Liver (tissue), 9 donors: Measurements from ENCODE around the gene TRH. TPM values are rescaled to one million over a fixed set of nuclear protein-coding genes. Genes with fewer than 3 reads are reported as not detected.

Experiments used
- DNase-seq: peaks from one replicate; pipeline ENCODE4 v3.0.0-alpha.2; 2017; ENCODE audit warnings: low spot score
- H3K27ac ChIP-seq, 2 donors: one replicate each; pipeline ENCODE4 v1.7.0; 2013; ENCODE audit warnings: inconsistent platforms in 2 of 2, low read length in 2 of 2, control low read depth in 1 of 2, low read depth in 1 of 2, mild to moderate bottlenecking in 1 of 2
- H3K27me3 ChIP-seq, 4 donors: one replicate each; pipeline versions ENCODE4 v1.6.1 to v1.7.0; 2013; ENCODE audit warnings: low read length in 3 of 4, inconsistent platforms in 1 of 4, mild to moderate bottlenecking in 1 of 4, moderate library complexity in 1 of 4; ENCODE audit not compliant: control insufficient read depth in 4 of 4, insufficient read depth in 4 of 4
- H3K36me3 ChIP-seq, 4 donors: one replicate each; pipeline versions ENCODE4 v1.6.1 to v1.7.0; 2013; ENCODE audit warnings: low read length in 3 of 4, mild to moderate bottlenecking in 3 of 4, low read depth in 1 of 4, moderate library complexity in 1 of 4; ENCODE audit not compliant: control insufficient read depth in 4 of 4, insufficient read depth in 3 of 4
- H3K4me1 ChIP-seq, 4 donors: one replicate each; pipeline versions ENCODE4 v1.6.1 to v1.7.0; 2013; ENCODE audit warnings: low read length in 3 of 4, mild to moderate bottlenecking in 3 of 4, moderate library complexity in 1 of 4; ENCODE audit not compliant: control insufficient read depth in 4 of 4, insufficient read depth in 4 of 4
- H3K4me3 ChIP-seq, 3 donors: one replicate each; pipeline versions ENCODE4 v1.6.1 to v1.7.0; 2013; ENCODE audit warnings: low read length in 3 of 3, control low read depth in 1 of 3, low read depth in 1 of 3, mild to moderate bottlenecking in 1 of 3
- H3K9ac ChIP-seq, 2 donors: one replicate each; pipeline ENCODE4 v1.7.0; 2013; ENCODE audit warnings: low read length in 2 of 2, mild to moderate bottlenecking in 2 of 2, moderate library complexity in 2 of 2, control low read depth in 1 of 2, low read depth in 1 of 2
- H3K9me3 ChIP-seq, 4 donors: one replicate each; pipeline versions ENCODE4 v1.6.1 to v1.7.0; 2013; ENCODE audit warnings: low read length in 3 of 4; ENCODE audit not compliant: control insufficient read depth in 4 of 4
- FOXA1 ChIP-seq: IDR thresholded peaks from 2 replicates; pipeline ENCODE4 v1.6.1; 2016; ENCODE audit warnings: antibody characterized with exemption
- FOXA2 ChIP-seq: IDR thresholded peaks from 2 replicates; pipeline ENCODE4 v1.6.1; 2016; ENCODE audit warnings: antibody characterized with exemption
- GABPA ChIP-seq, 2 donors: IDR thresholded peaks in 1 of 2; conservative IDR thresholded peaks in 1 of 2; 2 replicates each; pipeline ENCODE4 v1.6.1; 2016; ENCODE audit warnings: antibody characterized with exemption in 2 of 2, mild to moderate bottlenecking in 1 of 2, moderate library complexity in 1 of 2
- HNF4A ChIP-seq, 2 donors: conservative IDR thresholded peaks; 2 replicates each; pipeline ENCODE4 v1.6.1; 2016; ENCODE audit warnings: antibody characterized with exemption in 2 of 2, mild to moderate bottlenecking in 2 of 2
- HNF4G ChIP-seq: IDR thresholded peaks from 2 replicates; pipeline ENCODE4 v1.6.1; 2016; ENCODE audit warnings: antibody characterized with exemption
- JUND ChIP-seq, 2 donors: IDR thresholded peaks; 2 replicates each; pipeline ENCODE4 v1.6.1; 2016; ENCODE audit warnings: antibody characterized with exemption in 2 of 2
- NR2F2 ChIP-seq: IDR thresholded peaks from 2 replicates; pipeline ENCODE4 v1.6.1; 2016; ENCODE audit warnings: antibody characterized with exemption
- RAD21 ChIP-seq, 2 donors: IDR thresholded peaks; 2 replicates each; pipeline ENCODE4 v1.6.1; 2016; ENCODE audit warnings: antibody characterized with exemption in 2 of 2, mild to moderate bottlenecking in 2 of 2
- RXRA ChIP-seq, 2 donors: IDR thresholded peaks; 2 replicates each; pipeline ENCODE4 v1.6.1; 2017 to 2018; ENCODE audit warnings: antibody characterized with exemption in 2 of 2, mild to moderate bottlenecking in 1 of 2
- SP1 ChIP-seq: IDR thresholded peaks from 2 replicates; pipeline ENCODE4 v1.6.1; 2018; ENCODE audit warnings: antibody characterized with exemption, mild to moderate bottlenecking
- TAF1 ChIP-seq: conservative IDR thresholded peaks from 2 replicates; pipeline ENCODE4 v1.6.1; 2016; ENCODE audit warnings: antibody characterized with exemption, mild to moderate bottlenecking
- YY1 ChIP-seq: IDR thresholded peaks from 2 replicates; pipeline ENCODE4 v1.6.1; 2016; ENCODE audit warnings: antibody characterized with exemption, mild to moderate bottlenecking
- WGBS: extraction: QIAGEN DNeasy Blood & Tissue Kit; methylation state at CpG from one replicate; pipeline ENCODE4 v1.1.7; 2013; 5-methylcytosine and 5-hydroxymethylcytosine counted together
- polyA plus RNA-seq, 2 donors: library from polyadenylated mRNA; stranded (reverse) in 1 of 2; unstranded in 1 of 2; fragments of 200-250 nt in 1 of 2; fragments of >200 nt in 1 of 2; fragmentation: Nextera tagmentation in 1 of 2; extraction: Ambion mirVana in 1 of 2; gene quantifications; one replicate each; pipeline versions ENCODE4 v1.2.1 to v1.2.3, GENCODE V29; 2013 to 2015
- total RNA-seq, 2 donors: library from RNA; depleted of rRNA; stranded (reverse); fragments of >200 nt; gene quantifications; one replicate each; pipeline ENCODE4 v1.2.3, GENCODE V29; 2014
- TF ChIP-seq, protein P1 (sequence below): IDR thresholded peaks from 2 replicates; pipeline ENCODE4 v1.6.1; 2016; ENCODE audit warnings: antibody characterized with exemption
- TF ChIP-seq, protein P2 (sequence below): IDR thresholded peaks from 2 replicates; pipeline ENCODE4 v1.6.1; 2016; ENCODE audit warnings: antibody characterized with exemption
- TF ChIP-seq, protein P3 (sequence below): fragments of 150-350 bp; IDR thresholded peaks from 2 replicates; pipeline ENCODE4 v1.5.1; 2017; ENCODE audit warnings: improper control_type of control experiment, low read depth, low read length; ENCODE audit not compliant: missing input control
- donor health status: healthy.
- donor health status: healthy.
- donor health status: healthy.
- donor health status: healthy.
- donor health status: healthy.

Gene TRH
- total and polyA plus RNA-seq, 4 donors = 0.28 TPM; not detected in 3

DNA sequence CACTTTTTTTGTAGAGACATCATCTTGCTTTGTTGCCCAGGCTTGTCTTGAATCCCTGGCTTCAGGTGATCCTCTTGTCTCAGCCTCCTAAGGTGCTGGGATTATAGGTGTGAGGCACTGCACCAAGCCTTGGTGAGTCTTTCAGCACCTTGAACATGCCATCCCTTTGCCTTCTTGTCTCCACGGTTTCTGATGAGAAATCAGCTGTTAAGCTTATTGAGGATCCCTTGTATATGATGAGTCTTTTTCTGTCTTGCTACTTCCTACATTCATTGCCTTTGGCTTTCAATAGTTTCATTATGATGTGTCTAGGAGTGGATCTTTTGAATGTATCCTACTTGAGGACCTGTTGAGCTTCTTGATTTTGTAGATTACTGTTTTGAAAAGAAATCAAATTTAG, 45.1 kb upstream of the TRH start:
- peaks cover 0 to 5% (median 2%) of the 10 kb centered on the region in 4 donors for H3K4me1 ChIP-seq
- H3K36me3 ChIP-seq = no peaks in the 10 kb centered on the region
- no peak overlapping the region for H3K27ac ChIP-seq
- H3K4me3 ChIP-seq = no peak overlapping the region
- no peak for DNase-seq
- H3K9me3 ChIP-seq = peaks cover 0 to 5% (median 3%) of the 10 kb centered on the region in 4 donors
- WGBS = 85% methylated on average over 1 of the region's 1 CpG
- TF ChIP-seq, protein P1, sequence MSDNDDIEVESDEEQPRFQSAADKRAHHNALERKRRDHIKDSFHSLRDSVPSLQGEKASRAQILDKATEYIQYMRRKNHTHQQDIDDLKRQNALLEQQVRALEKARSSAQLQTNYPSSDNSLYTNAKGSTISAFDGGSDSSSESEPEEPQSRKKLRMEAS = no peak
- TF ChIP-seq TAF1 (no peak), FOXA1 (no peak), NR2F2 (no peak), FOXA2 (no peak), SP1 (no peak), YY1 (no peak)
- TF ChIP-seq, protein P2, sequence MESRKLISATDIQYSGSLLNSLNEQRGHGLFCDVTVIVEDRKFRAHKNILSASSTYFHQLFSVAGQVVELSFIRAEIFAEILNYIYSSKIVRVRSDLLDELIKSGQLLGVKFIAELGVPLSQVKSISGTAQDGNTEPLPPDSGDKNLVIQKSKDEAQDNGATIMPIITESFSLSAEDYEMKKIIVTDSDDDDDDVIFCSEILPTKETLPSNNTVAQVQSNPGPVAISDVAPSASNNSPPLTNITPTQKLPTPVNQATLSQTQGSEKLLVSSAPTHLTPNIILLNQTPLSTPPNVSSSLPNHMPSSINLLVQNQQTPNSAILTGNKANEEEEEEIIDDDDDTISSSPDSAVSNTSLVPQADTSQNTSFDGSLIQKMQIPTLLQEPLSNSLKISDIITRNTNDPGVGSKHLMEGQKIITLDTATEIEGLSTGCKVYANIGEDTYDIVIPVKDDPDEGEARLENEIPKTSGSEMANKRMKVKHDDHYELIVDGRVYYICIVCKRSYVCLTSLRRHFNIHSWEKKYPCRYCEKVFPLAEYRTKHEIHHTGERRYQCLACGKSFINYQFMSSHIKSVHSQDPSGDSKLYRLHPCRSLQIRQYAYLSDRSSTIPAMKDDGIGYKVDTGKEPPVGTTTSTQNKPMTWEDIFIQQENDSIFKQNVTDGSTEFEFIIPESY = no peak
- H3K27me3 ChIP-seq = no peaks in the 10 kb centered on the region
- H3K9ac ChIP-seq = no peak overlapping the region

DNA sequence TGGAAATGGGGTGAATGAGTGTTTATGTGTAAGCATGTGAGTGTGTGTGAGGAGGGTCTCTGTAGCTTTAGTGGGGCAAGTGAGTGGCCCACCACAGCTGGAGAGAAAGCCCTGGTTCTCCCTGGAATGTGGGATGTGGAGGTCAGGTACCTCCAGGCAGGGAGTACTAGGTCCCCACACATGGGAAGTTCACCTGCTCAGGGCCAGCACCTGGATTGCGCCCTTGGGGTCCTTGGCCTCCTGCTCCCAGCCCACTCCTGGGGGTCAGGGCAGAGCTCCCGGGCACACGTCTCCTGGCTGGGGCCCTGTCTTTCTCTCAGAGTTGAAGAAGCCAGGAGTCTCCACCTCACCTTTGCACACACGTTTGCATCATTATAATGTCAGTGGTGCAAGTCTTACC, 41.0 kb upstream of the TRH start:
- DNase-seq = no peak
- TF ChIP-seq RXRA (IDR thresholded peaks at IDR 0.05) (no peak), GABPA (IDR thresholded peaks at IDR 0.05 in 1 of 2, conservative IDR thresholded peaks at IDR 0.05 in 1 of 2) (no peak), SP1 (no peak), HNF4G (no peak)
- TF ChIP-seq, protein P2 = no peak
- Histone ChIP-seq H3K4me1 (peaks cover 0 to 6% (median 2%) of the 10 kb centered on the region in 4 donors), H3K27me3 (no peaks in the 10 kb centered on the region), H3K4me3 (no peak overlapping the region), H3K9ac (no peak overlapping the region), H3K27ac (no peak overlapping the region), H3K36me3 (no peaks in the 10 kb centered on the region), H3K9me3 (peaks cover 0 to 5% (median 3%) of the 10 kb centered on the region in 4 donors)
- WGBS = 90% methylated on average over 4 of the region's 4 CpGs

DNA sequence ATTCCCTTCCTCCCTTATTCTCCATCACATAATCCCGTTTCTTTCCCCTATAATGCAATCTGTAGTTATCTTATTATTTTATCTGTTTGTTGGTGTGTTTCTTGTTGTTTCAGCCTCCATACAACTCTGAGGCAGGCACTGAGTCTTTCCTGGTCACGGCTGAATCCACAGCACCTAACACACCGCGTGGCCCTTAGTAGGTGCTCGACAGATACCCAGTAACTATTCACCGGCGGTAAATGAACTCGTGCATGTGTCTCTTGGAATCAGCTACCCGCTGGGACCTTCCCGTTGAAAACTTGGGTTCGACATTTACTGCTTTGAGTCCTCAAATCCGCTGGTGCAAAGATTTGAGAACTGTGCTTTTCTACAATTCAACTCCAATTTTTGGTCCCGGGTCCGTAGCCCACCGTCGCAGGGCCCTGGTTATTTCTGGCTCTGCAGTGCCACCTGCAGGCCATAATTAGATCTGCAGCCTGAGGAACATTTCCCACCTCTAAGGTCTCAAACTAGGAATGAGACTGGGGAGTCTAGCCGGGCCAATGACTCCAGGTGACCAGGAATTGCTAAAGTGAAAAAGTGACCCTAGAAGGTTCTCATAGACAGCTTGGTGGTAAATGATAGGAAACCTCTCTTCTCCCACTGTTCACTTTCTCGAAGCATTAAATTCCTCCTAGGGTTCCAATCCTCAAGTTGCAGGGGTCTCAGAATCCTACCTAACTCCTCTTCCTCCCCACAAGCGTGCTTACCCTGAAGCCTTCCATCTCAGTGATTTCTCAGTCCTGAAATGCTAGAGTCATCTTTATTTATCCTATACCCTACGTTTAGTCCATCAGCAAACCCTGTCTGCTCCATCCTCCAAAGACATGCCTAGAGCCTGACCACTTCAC, 40.0 kb upstream of the TRH start:
- Histone ChIP-seq H3K27me3 (no peaks in the 10 kb centered on the region), H3K27ac (no peak overlapping the region), H3K4me1 (peaks cover 0 to 6% (median 2%) of the 10 kb centered on the region in 4 donors), H3K4me3 (peak overlapping the region in 2 of 3 donors; percentile 11 to 31), H3K9me3 (peaks cover 0 to under 1% (median under 1%) of the 10 kb centered on the region in 4 donors), H3K9ac (no peak overlapping the region), H3K36me3 (no peaks in the 10 kb centered on the region)
- no peak for TF ChIP-seq HNF4G
- TF ChIP-seq RAD21 (IDR thresholded peaks at IDR 0.05) = peak; percentile 87 to 89
- TF ChIP-seq TAF1 = no peak
- TF ChIP-seq JUND (IDR thresholded peaks at IDR 0.05) = no peak
- no peak for TF ChIP-seq GABPA (IDR thresholded peaks at IDR 0.05 in 1 of 2, conservative IDR thresholded peaks at IDR 0.05 in 1 of 2)
- no peak for TF ChIP-seq FOXA1
- TF ChIP-seq HNF4A (conservative IDR thresholded peaks at IDR 0.05) = no peak
- TF ChIP-seq, protein P3, sequence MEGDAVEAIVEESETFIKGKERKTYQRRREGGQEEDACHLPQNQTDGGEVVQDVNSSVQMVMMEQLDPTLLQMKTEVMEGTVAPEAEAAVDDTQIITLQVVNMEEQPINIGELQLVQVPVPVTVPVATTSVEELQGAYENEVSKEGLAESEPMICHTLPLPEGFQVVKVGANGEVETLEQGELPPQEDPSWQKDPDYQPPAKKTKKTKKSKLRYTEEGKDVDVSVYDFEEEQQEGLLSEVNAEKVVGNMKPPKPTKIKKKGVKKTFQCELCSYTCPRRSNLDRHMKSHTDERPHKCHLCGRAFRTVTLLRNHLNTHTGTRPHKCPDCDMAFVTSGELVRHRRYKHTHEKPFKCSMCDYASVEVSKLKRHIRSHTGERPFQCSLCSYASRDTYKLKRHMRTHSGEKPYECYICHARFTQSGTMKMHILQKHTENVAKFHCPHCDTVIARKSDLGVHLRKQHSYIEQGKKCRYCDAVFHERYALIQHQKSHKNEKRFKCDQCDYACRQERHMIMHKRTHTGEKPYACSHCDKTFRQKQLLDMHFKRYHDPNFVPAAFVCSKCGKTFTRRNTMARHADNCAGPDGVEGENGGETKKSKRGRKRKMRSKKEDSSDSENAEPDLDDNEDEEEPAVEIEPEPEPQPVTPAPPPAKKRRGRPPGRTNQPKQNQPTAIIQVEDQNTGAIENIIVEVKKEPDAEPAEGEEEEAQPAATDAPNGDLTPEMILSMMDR = peak; percentile 87
- TF ChIP-seq, protein P1 = no peak
- 25% methylated on average over 20 of the region's 20 CpGs for WGBS
- DNase-seq = peak; percentile 47
